Measurements from ENCODE around the gene HMCN1.
"Not testable (repeated sequence)": the region's sequence is repeated elsewhere in the genome, so short reads cannot be mapped to it uniquely, and the experiment has no call there.

Gene HMCN1

GRCh38 chr1:185739967-185740366 lies 5.8 kb downstream of the HMCN1 start:
- DNase-seq (ENCODE audit: low read depth in 2 of 2, low spot score in 1 of 2), result no peak

GRCh38 chr1:185741551-185741950 lies 7.4 kb downstream of the HMCN1 start:
- DNase-seq (ENCODE audit: low read depth in 2 of 2, low spot score in 1 of 2), result no peak

- DNase-seq (ENCODE audit: low read depth in 2 of 2, low spot score in 1 of 2), result no peak
These were observed 8.2 kb downstream of the HMCN1 start for GRCh38 chr1:185742403-185742802.

GRCh38 chr1:185745165-185745564 lies 11.0 kb downstream of the HMCN1 start:
- no peak for DNase-seq (ENCODE audit: low read depth in 2 of 2, low spot score in 1 of 2)

GRCh38 chr1:185759061-185759460 lies 24.9 kb downstream of the HMCN1 start:
- no peak for DNase-seq (ENCODE audit: low read depth in 2 of 2, low spot score in 1 of 2)

GRCh38 chr1:185761841-185762240 lies 27.6 kb downstream of the HMCN1 start:
- no peak for DNase-seq (ENCODE audit: low read depth in 2 of 2, low spot score in 1 of 2)

GRCh38 chr1:185767508-185768120 lies 33.4 kb downstream of the HMCN1 start:
- no peak for DNase-seq (ENCODE audit: low read depth in 2 of 2, low spot score in 1 of 2)

- DNase-seq (ENCODE audit: low read depth in 2 of 2, low spot score in 1 of 2), result no peak
These were observed 34.2 kb downstream of the HMCN1 start for GRCh38 chr1:185768371-185768770.

- no peak for DNase-seq (ENCODE audit: low read depth in 2 of 2, low spot score in 1 of 2)
These were observed 34.9 kb downstream of the HMCN1 start for GRCh38 chr1:185769136-185769535.

GRCh38 chr1:185774394-185774793 lies 40.2 kb downstream of the HMCN1 start:
- no peak for DNase-seq (ENCODE audit: low read depth in 2 of 2, low spot score in 1 of 2)

- DNase-seq (ENCODE audit: low read depth in 2 of 2, low spot score in 1 of 2), result no peak
These were observed 41.3 kb downstream of the HMCN1 start for GRCh38 chr1:185775501-185775900.

GRCh38 chr1:185776522-185776921 lies 42.3 kb downstream of the HMCN1 start:
- no peak for DNase-seq (ENCODE audit: low read depth in 2 of 2, low spot score in 1 of 2)

- DNase-seq (ENCODE audit: low read depth in 2 of 2, low spot score in 1 of 2), result not testable (repeated sequence)
These were observed 49.7 kb downstream of the HMCN1 start for GRCh38 chr1:185783860-185784259.

GRCh38 chr1:185785586-185785985 lies 51.4 kb downstream of the HMCN1 start:
- no peak for DNase-seq (ENCODE audit: low read depth in 2 of 2, low spot score in 1 of 2)

- no peak for DNase-seq (ENCODE audit: low read depth in 2 of 2, low spot score in 1 of 2)
These were observed 52.3 kb downstream of the HMCN1 start for GRCh38 chr1:185786524-185786923.

GRCh38 chr1:185787238-185787637 lies 53.0 kb downstream of the HMCN1 start:
- no peak for DNase-seq (ENCODE audit: low read depth in 2 of 2, low spot score in 1 of 2)

GRCh38 chr1:185788386-185788785 lies 54.2 kb downstream of the HMCN1 start:
- no peak for DNase-seq (ENCODE audit: low read depth in 2 of 2, low spot score in 1 of 2)

- no peak for DNase-seq (ENCODE audit: low read depth in 2 of 2, low spot score in 1 of 2)
These were observed 55.5 kb downstream of the HMCN1 start for GRCh38 chr1:185789501-185790193.

GRCh38 chr1:185790194-185790735 lies 56.1 kb downstream of the HMCN1 start:
- DNase-seq (ENCODE audit: low read depth in 2 of 2, low spot score in 1 of 2), result no peak

GRCh38 chr1:185792040-185792439 lies 57.8 kb downstream of the HMCN1 start:
- no peak for DNase-seq (ENCODE audit: low read depth in 2 of 2, low spot score in 1 of 2)

GRCh38 chr1:185794495-185794894 lies 60.3 kb downstream of the HMCN1 start:
- not testable (repeated sequence) for DNase-seq (ENCODE audit: low read depth in 2 of 2, low spot score in 1 of 2)

GRCh38 chr1:185795181-185795580 lies 61.0 kb downstream of the HMCN1 start:
- no peak for DNase-seq (ENCODE audit: low read depth in 2 of 2, low spot score in 1 of 2)

GRCh38 chr1:185798505-185798904 lies 64.3 kb downstream of the HMCN1 start:
- DNase-seq (ENCODE audit: low read depth in 2 of 2, low spot score in 1 of 2), result no peak

Measured in stimulated activated CD8-positive, alpha-beta memory T cell treated with anti-CD3 and anti-CD28 coated beads, Interleukin-4, amount 100 ng/mL, for 4 hours (primary cell).